SK-N-SH (cell line): Measurements from ENCODE around the gene TMCO4. TPM values are rescaled to one million over a fixed set of nuclear protein-coding genes. Genes with fewer than 3 reads are reported as not detected.

Source experiments
- CTCF ChIA-PET: fragments of 300-600, 350-600 bp; formaldehyde crosslinking; extraction: SDS; loops from one replicate; lab custom pipeline; 2021; lab: Yijun Ruan, JAX
- POLR2A ChIA-PET: fragments of 350-600 bp; sonication (Branson Sonifier 250); formaldehyde crosslinking; extraction: SDS; loops from one replicate; lab custom pipeline; 2020; ENCODE audit warnings: antibody characterized with exemption, inconsistent platforms; lab: Yijun Ruan, JAX
- DNase-seq: peaks from one replicate; pipeline ENCODE4 v3.0.0; 2012
- H2AFZ ChIP-seq: fragments of 200-600 bp; sonication (generic); 2 replicates; pipeline ENCODE4 v1.8.1; 2016; ENCODE audit warnings: antibody characterized with exemption, mild to moderate bottlenecking, low read depth
- H3F3A ChIP-seq: fragments of 200-600 bp; sonication (generic); replicated peaks from 2 replicates; pipeline ENCODE3; 2016; ENCODE audit warnings: antibody characterized with exemption, mild to moderate bottlenecking; ENCODE audit not compliant: insufficient read depth
- H3K27ac ChIP-seq, 2 experiments: fragments of 200-500 bp in 1 of 2; fragments of 200-600 bp in 1 of 2; sonication (Bioruptor generic) in 1 of 2; sonication (generic), shearing (Covaris generic) in 1 of 2; 2 replicates each; pipeline versions ENCODE4 v1.5.1 to v1.6.1; 2014 to 2016; ENCODE audit warnings: low read depth in 2 of 2, inconsistent platforms in 1 of 2, low read length in 1 of 2, mild to moderate bottlenecking in 1 of 2, mixed read lengths in 1 of 2
- H3K27me3 ChIP-seq: fragments of 200-600 bp; sonication (generic), shearing (Covaris generic); 2 replicates; pipeline ENCODE4 v1.6.1; 2016; ENCODE audit warnings: mixed run types; ENCODE audit not compliant: insufficient read depth
- H3K36me3 ChIP-seq, 2 experiments: fragments of 200-500 bp in 1 of 2; fragments of 200-600 bp in 1 of 2; sonication (Bioruptor generic) in 1 of 2; sonication (generic) in 1 of 2; replicated peaks in 1 of 2; 2 replicates each; pipeline versions ENCODE3 to v1.5.1; 2014 to 2016; ENCODE audit warnings: low read length in 1 of 2, mild to moderate bottlenecking in 1 of 2; ENCODE audit not compliant: insufficient read depth in 2 of 2, control insufficient read depth in 1 of 2
- H3K4me1 ChIP-seq, 2 experiments: fragments of 200-500 bp in 1 of 2; fragments of 200-600 bp in 1 of 2; sonication (Bioruptor generic) in 1 of 2; sonication (generic), shearing (Covaris generic) in 1 of 2; 2 replicates each; pipeline versions ENCODE4 v1.5.1 to v1.6.1; 2014 to 2016; ENCODE audit warnings: low read depth in 1 of 2, low read length in 1 of 2, mixed run types in 1 of 2; ENCODE audit not compliant: insufficient read depth in 2 of 2, control insufficient read depth in 1 of 2
- H3K4me2 ChIP-seq: fragments of 200-600 bp; sonication (generic), shearing (Covaris generic); 2 replicates; pipeline ENCODE4 v1.6.1; 2017; ENCODE audit warnings: mixed run types
- H3K4me3 ChIP-seq, 2 experiments: fragments of 200-500 bp in 1 of 2; fragments of 200-600 bp in 1 of 2; sonication (Bioruptor generic) in 1 of 2; sonication (generic), shearing (Covaris generic) in 1 of 2; 2 replicates each; pipeline versions ENCODE4 v1.5.1 to v1.8.1; 2014 to 2016; ENCODE audit warnings: low read depth in 2 of 2, inconsistent platforms in 1 of 2, low read length in 1 of 2, mild to moderate bottlenecking in 1 of 2, mixed read lengths in 1 of 2, moderate library complexity in 1 of 2
- H3K79me2 ChIP-seq: fragments of 200-600 bp; sonication (generic); 2 replicates; pipeline ENCODE4 v1.8.1; 2017; ENCODE audit warnings: mild to moderate bottlenecking; ENCODE audit not compliant: insufficient read depth
- H3K9ac ChIP-seq: fragments of 200-600 bp; sonication (generic); 2 replicates; pipeline ENCODE4 v1.6.1; 2017; ENCODE audit warnings: mixed run types
- H3K9me2 ChIP-seq: fragments of 200-600 bp; sonication (generic); 2 replicates; pipeline ENCODE4 v1.6.1; 2017; ENCODE audit warnings: mixed run types
- H3K9me3 ChIP-seq: fragments of 200-600 bp; sonication (generic); 2 replicates; pipeline ENCODE4 v1.6.1; 2017; ENCODE audit warnings: mixed run types, mild to moderate bottlenecking, moderate library complexity
- H4K20me1 ChIP-seq: fragments of 200-600 bp; sonication (generic); 2 replicates; pipeline ENCODE4 v1.6.1; 2017; ENCODE audit warnings: mild to moderate bottlenecking, mixed run types; ENCODE audit not compliant: insufficient read depth
- CHD2 ChIP-seq: fragments of 150-350 bp; IDR thresholded peaks from 2 replicates; pipeline ENCODE4 v1.6.1; 2018; ENCODE audit warnings: low read length; ENCODE audit not compliant: partially characterized antibody
- EP300 ChIP-seq, 2 experiments: IDR thresholded peaks; 2 replicates each; pipeline versions ENCODE4 v1.4.0 to v1.6.1; 2012; ENCODE audit warnings: borderline replicate concordance in 1 of 2, low read depth in 1 of 2, low read length in 1 of 2
- EZH2phosphoT487 ChIP-seq: fragments of 200-600 bp; sonication (generic); IDR thresholded peaks from 2 replicates; pipeline ENCODE4 v1.6.1; 2017; ENCODE audit warnings: low read depth, mixed run types, mild to moderate bottlenecking, antibody characterized with exemption, moderate library complexity, borderline replicate concordance
- FOXJ3 ChIP-seq: sonication (generic); formaldehyde crosslinking; IDR thresholded peaks from 2 replicates; pipeline ENCODE4 v1.5.1; 2020; ENCODE audit warnings: mild to moderate bottlenecking, missing genetic modification reagents
- FOXM1 ChIP-seq: IDR thresholded peaks from 2 replicates; pipeline ENCODE4 v1.4.0; 2012; ENCODE audit warnings: low read depth, mild to moderate bottlenecking
- GATA2 ChIP-seq: sonication (generic); formaldehyde crosslinking; IDR thresholded peaks from 2 replicates; pipeline ENCODE4 v1.5.0; 2020; ENCODE audit warnings: mild to moderate bottlenecking, missing genetic modification reagents
- MEF2A ChIP-seq: IDR thresholded peaks from 2 replicates; pipeline ENCODE4 v1.4.0; 2012; ENCODE audit warnings: low read depth, borderline replicate concordance
- NRF1 ChIP-seq: IDR thresholded peaks from 2 replicates; pipeline ENCODE4 v1.6.1; 2012; ENCODE audit warnings: low read depth, mild to moderate bottlenecking, low read length
- PBX3 ChIP-seq: IDR thresholded peaks from 2 replicates; pipeline ENCODE4; 2012
- POLR2AphosphoS5 ChIP-seq: IDR thresholded peaks from 2 replicates; pipeline ENCODE4 v1.6.1; 2012; ENCODE audit warnings: low read depth, low read length
- RCOR1 ChIP-seq: fragments of 150-350 bp; IDR thresholded peaks from 2 replicates; pipeline ENCODE4 v1.6.1; 2017; ENCODE audit warnings: antibody characterized with exemption, low read length
- REST ChIP-seq: IDR thresholded peaks from 2 replicates; pipeline ENCODE4 v1.6.1; 2012; ENCODE audit warnings: mild to moderate bottlenecking, low read depth, low read length, moderate library complexity
- RFX5 ChIP-seq: IDR thresholded peaks from 2 replicates; pipeline ENCODE4 v1.6.1; 2012; ENCODE audit warnings: mild to moderate bottlenecking, improper control_type of control experiment, low read length
- RXRA ChIP-seq: IDR thresholded peaks from 2 replicates; pipeline ENCODE4 v1.4.0; 2012; ENCODE audit warnings: low read depth, mild to moderate bottlenecking, borderline replicate concordance
- SIN3A ChIP-seq: IDR thresholded peaks from 2 replicates; pipeline ENCODE4 v1.6.1; 2012; ENCODE audit warnings: low read depth, mild to moderate bottlenecking, low read length, moderate library complexity, borderline replicate concordance
- SMC3 ChIP-seq: IDR thresholded peaks from 2 replicates; pipeline ENCODE4 v1.6.1; 2012; ENCODE audit warnings: low read depth, low read length, improper control_type of control experiment
- USF2 ChIP-seq: fragments of 150-350 bp; IDR thresholded peaks from 2 replicates; pipeline ENCODE4 v1.6.1; 2017; ENCODE audit warnings: antibody characterized with exemption, low read length, low read depth, borderline replicate concordance
- YY1 ChIP-seq: IDR thresholded peaks from 2 replicates; pipeline ENCODE4 v1.4.0; 2012; ENCODE audit warnings: low read depth, mild to moderate bottlenecking
- ZBTB33 ChIP-seq: IDR thresholded peaks from 2 replicates; pipeline ENCODE4 v1.4.0; 2012; ENCODE audit warnings: low read depth, borderline replicate concordance
- WGBS: methylation state at CpG from one replicate; pipeline ENCODE4 v1.1.6; 2017; ENCODE audit warnings: low lambda C conversion rate; 5-methylcytosine and 5-hydroxymethylcytosine counted together
- polyA plus RNA-seq, 3 experiments: library from polyadenylated mRNA; depleted of rRNA; stranded (reverse); fragments of >200 nt; gene quantifications; 2 replicates each; pipeline ENCODE4 v1.2.3, GENCODE V29; 2012

Gene TMCO4
- polyA plus RNA-seq, 1 of the 3 experiments (the other 2 are of a cell fraction): 4.2 TPM

- no peak overlapping the region for H3K9ac ChIP-seq
- H4K20me1 ChIP-seq: no peaks in the 10 kb centered on the region
- H3K27me3 ChIP-seq: no peaks in the 10 kb centered on the region
- H3F3A ChIP-seq: no peaks in the 10 kb centered on the region
- no peaks in the 10 kb centered on the region for H3K9me2 ChIP-seq
- no peaks in the 10 kb centered on the region for H3K79me2 ChIP-seq
- ChIA-PET CTCF (interaction anchor here (2.8 kb wide), 1 partner anchor 98 kb away, joined by 8 read pairs; no protein-coding TSS in a partner anchor), POLR2A (no interaction called here)
- no peaks in the 10 kb centered on the region for H3K9me3 ChIP-seq
- H3K36me3 ChIP-seq: no peaks in the 10 kb centered on the region
- WGBS: 75% methylated on average over 4 of the region's 4 CpGs
- no peak overlapping the region for H2AFZ ChIP-seq
- no peak for TF ChIP-seq RCOR1
- TF ChIP-seq MEF2A: no peak
- no peak for TF ChIP-seq CHD2
- no peak for TF ChIP-seq YY1
- no peak for TF ChIP-seq PBX3
- no peak for TF ChIP-seq USF2
- no peak for TF ChIP-seq RXRA
- no peak for TF ChIP-seq EP300 (IDR thresholded peaks at IDR 0.05; ENCODE audit: borderline replicate concordance in 1 of 2, low read depth in 1 of 2, low read length in 1 of 2)
- TF ChIP-seq SIN3A: no peak
- TF ChIP-seq RFX5: no peak
- TF ChIP-seq ZBTB33: no peak
- TF ChIP-seq POLR2AphosphoS5: no peak
- H3K4me3 ChIP-seq: no peak overlapping the region
- H3K4me1 ChIP-seq: no peaks in the 10 kb centered on the region; a peak in 1 of 4 replicates
- H3K27ac ChIP-seq: no peak overlapping the region
- no peak for DNase-seq
- H3K4me2 ChIP-seq: no peak overlapping the region
Observed at GRCh38 chr1:19813643-19813960, 13.9 kb upstream of the TMCO4 start.

- H2AFZ ChIP-seq: no peak overlapping the region
- no peak overlapping the region for H3K27ac ChIP-seq
- H3K9me3 ChIP-seq: no peaks in the 10 kb centered on the region
- H3K4me2 ChIP-seq: no peak overlapping the region
- H3K79me2 ChIP-seq: no peaks in the 10 kb centered on the region
- H3F3A ChIP-seq: no peaks in the 10 kb centered on the region
- no peaks in the 10 kb centered on the region for H3K27me3 ChIP-seq
- no peak overlapping the region for H3K9ac ChIP-seq
- 70% methylated on average over 15 of the region's 15 CpGs for WGBS
- no peaks in the 10 kb centered on the region for H3K9me2 ChIP-seq
- H3K36me3 ChIP-seq: no peaks in the 10 kb centered on the region
- ChIA-PET CTCF (interaction anchor here (2.8 kb wide), 1 partner anchor 97 kb away, joined by 8 read pairs; no protein-coding TSS in a partner anchor), POLR2A (no interaction called here)
- H3K4me1 ChIP-seq: no peaks in the 10 kb centered on the region; a peak in 1 of 4 replicates
- no peak for DNase-seq
- no peaks in the 10 kb centered on the region for H4K20me1 ChIP-seq
- H3K4me3 ChIP-seq: no peak overlapping the region
- TF ChIP-seq SIN3A: no peak
- no peak for TF ChIP-seq SMC3
- no peak for TF ChIP-seq EZH2phosphoT487
- TF ChIP-seq CHD2: no peak
- TF ChIP-seq FOXJ3 (CRISPR knock-in tag): no peak
- TF ChIP-seq NRF1: no peak
- no peak for TF ChIP-seq RFX5
- no peak for TF ChIP-seq FOXM1
- TF ChIP-seq GATA2: no peak
- TF ChIP-seq RXRA: no peak
- no peak for TF ChIP-seq REST
Observed at GRCh38 chr1:19812875-19813642, 13.3 kb upstream of the TMCO4 start.
